HepG2 (cell line): ENCODE measurements around the gene LSR. TPM values are rescaled to one million over a fixed set of nuclear protein-coding genes. Genes with fewer than 3 reads are reported as not detected.

Source experiments
- ATAC-seq: fragments of 200-7000 bp; cut with Tn5 transposase; 3 replicates; pipeline ENCODE4 v1.9.1; 2020; ENCODE audit warnings: mild to moderate bottlenecking, moderate library complexity
- BruUV-seq: library from RNA; stranded (reverse); fragments of 400-500 nt; replicated peaks from 2 replicates; lab custom pipeline; 2021; lab: Mats Ljungman, UMichigan
- CTCF ChIA-PET: fragments of 300-600 bp; formaldehyde crosslinking; extraction: SDS; loops from one replicate; lab custom pipeline; 2021; ENCODE audit warnings: low total read pairs, inconsistent platforms, low intra/inter-chr PET ratio; lab: Yijun Ruan, JAX
- POLR2A ChIA-PET: fragments of 350-600 bp; sonication (Branson Sonifier 250); formaldehyde crosslinking; loops from one replicate; lab custom pipeline; 2020; ENCODE audit warnings: antibody characterized with exemption, inconsistent platforms; lab: Yijun Ruan, JAX
- DNase-seq: peaks from one replicate; pipeline ENCODE4 v3.0.0-alpha.2; 2015; ENCODE audit warnings: low spot score
- FAIRE-seq: peaks from 3 replicates; lab custom pipeline; 2011; peaks lifted over from hg19 to GRCh38; lab: Jason Lieb, UNC
- H2AFZ ChIP-seq: one replicate; pipeline ENCODE4 v1.6.1; 2011; ENCODE audit warnings: low read length, inconsistent platforms
- H3K27ac ChIP-seq: fragments of 300-600 bp; 3 replicates; pipeline ENCODE4 v1.8.0; 2011; ENCODE audit warnings: mixed run types, mild to moderate bottlenecking, mixed read lengths, low read length, inconsistent platforms; ENCODE audit not compliant: insufficient read depth; ENCODE audit errors: extremely low read length
- H3K27me3 ChIP-seq, 2 experiments: fragments of 200-600 bp in 1 of 2; 2 replicates in 1 of 2; 3 replicates in 1 of 2; pipeline versions ENCODE4 v1.6.0 to v1.8.0; 2011; ENCODE audit warnings: low read length in 2 of 2, mild to moderate bottlenecking in 2 of 2, moderate library complexity in 2 of 2, inconsistent platforms in 1 of 2; ENCODE audit not compliant: insufficient read depth in 2 of 2, control insufficient read depth in 1 of 2
- H3K36me3 ChIP-seq, 2 experiments: fragments of 200-600 bp in 1 of 2; replicated peaks in 1 of 2; 2 replicates in 1 of 2; 3 replicates in 1 of 2; pipeline versions ENCODE4 v1.5.1 to v1.8.0; 2011; ENCODE audit warnings: low read length in 2 of 2, inconsistent platforms in 1 of 2; ENCODE audit not compliant: insufficient read depth in 2 of 2, control insufficient read depth in 1 of 2
- H3K4me1 ChIP-seq: 2 replicates; pipeline ENCODE4 v1.5.1; 2012; ENCODE audit warnings: low read length, inconsistent platforms; ENCODE audit not compliant: insufficient read depth
- H3K4me2 ChIP-seq: 2 replicates; pipeline ENCODE4 v1.6.0; 2011; ENCODE audit warnings: low read depth, low read length, inconsistent platforms
- H3K4me3 ChIP-seq, 3 experiments: fragments of 200-600 bp in 1 of 3; sonication (generic), shearing (Covaris generic) in 1 of 3; replicated peaks in 1 of 3; 2 replicates each; pipeline ENCODE4 v1.5.1; 2011 to 2016; ENCODE audit warnings: low read length in 3 of 3, inconsistent platforms in 2 of 3, low read depth in 2 of 3, mild to moderate bottlenecking in 2 of 3, control low read depth in 1 of 3, mixed read lengths in 1 of 3; ENCODE audit not compliant: insufficient read depth in 1 of 3
- H3K79me2 ChIP-seq: one replicate; pipeline ENCODE4 v1.6.1; 2011; ENCODE audit warnings: low read length, inconsistent platforms; ENCODE audit not compliant: insufficient read depth
- H3K9ac ChIP-seq: 2 replicates; pipeline ENCODE4 v1.6.0; 2011; ENCODE audit warnings: mild to moderate bottlenecking, low read depth, low read length, inconsistent platforms; ENCODE audit not compliant: insufficient read depth
- H3K9me3 ChIP-seq: 2 replicates; pipeline ENCODE4 v1.5.1; 2012; ENCODE audit warnings: mild to moderate bottlenecking, low read length
- H4K20me1 ChIP-seq: 2 replicates; pipeline ENCODE4 v1.6.0; 2011; ENCODE audit warnings: inconsistent platforms, mild to moderate bottlenecking, low read length, moderate library complexity; ENCODE audit not compliant: insufficient read depth
- CREB1 ChIP-seq, 2 experiments: fragments of 450-650 bp in 1 of 2; IDR thresholded peaks; 2 replicates each; pipeline ENCODE4 v1.6.1; 2016 to 2017; ENCODE audit warnings: control low read depth in 1 of 2, mild to moderate bottlenecking in 1 of 2, missing compliant biosample characterization in 1 of 2, missing genetic modification characterization in 1 of 2
- HNF4A ChIP-seq: sonication (generic); formaldehyde crosslinking; IDR thresholded peaks from 2 replicates; pipeline ENCODE4 v1.4.0; 2020; ENCODE audit warnings: missing genetic modification reagents
- NR2C2 ChIP-seq: sonication (generic); formaldehyde crosslinking; IDR thresholded peaks from 2 replicates; pipeline ENCODE4 v1.4.0; 2020; ENCODE audit warnings: missing genetic modification reagents, mild to moderate bottlenecking, moderate library complexity, borderline replicate concordance
- NR2F1 ChIP-seq, 2 experiments: fragments of 450-650 bp in 1 of 2; formaldehyde crosslinking in 1 of 2; IDR thresholded peaks; 2 replicates each; pipeline versions ENCODE4 v1.5.0 to v1.6.1; 2016 to 2020; ENCODE audit warnings: mild to moderate bottlenecking in 1 of 2, missing compliant biosample characterization in 1 of 2, missing genetic modification reagents in 1 of 2, moderate library complexity in 1 of 2
- NR2F6 ChIP-seq, 2 experiments: IDR thresholded peaks; 2 replicates each; pipeline ENCODE4 v1.6.1; 2016; ENCODE audit warnings: antibody characterized with exemption in 1 of 2, mild to moderate bottlenecking in 1 of 2
- SIX1 ChIP-seq: sonication (generic); formaldehyde crosslinking; IDR thresholded peaks from 2 replicates; pipeline ENCODE4 v1.4.0; 2020; ENCODE audit warnings: missing genetic modification reagents, borderline replicate concordance
- SIX4 ChIP-seq: sonication (generic); formaldehyde crosslinking; IDR thresholded peaks from 2 replicates; pipeline ENCODE4 v1.4.0; 2020; ENCODE audit warnings: missing genetic modification reagents
- WGBS: methylation state at CpG from one replicate; pipeline ENCODE4 v1.1.6; 2017; ENCODE audit warnings: low lambda C conversion rate; 5-methylcytosine and 5-hydroxymethylcytosine counted together
- in situ Hi-C: cut with HindIII; loops from 2 replicates; pipeline ENCODE4 v1.10.0; 2017; ENCODE audit warnings: low pct_unique_long_range_greater_than_20kb; ENCODE audit not compliant: extremely low pct_ligation_motif_present
- intact Hi-C: fragments of 100-400 bp; cut with micrococcal nuclease; formaldehyde crosslinking; loops from one replicate; pipeline ENCODE4 v1.10.0; 2022; ENCODE audit not compliant: unreplicated experiment
- polyA plus RNA-seq, 8 experiments: library from polyadenylated mRNA; depleted of rRNA in 3 of 8; stranded (reverse) in 7 of 8; unstranded in 1 of 8; fragments of >200 nt; fragmentation: Illumina TruSeq in 4 of 8; extraction: Trizol in 4 of 8; gene quantifications; 2 replicates each; pipeline versions ENCODE4 v1.2.1 to v1.2.3, GENCODE V29; 2011 to 2016; ENCODE audit warnings: low read depth in 4 of 8, missing spikeins in 1 of 8, mixed read lengths in 1 of 8; ENCODE audit not compliant: insufficient read depth in 1 of 8
- total RNA-seq, 5 experiments: library from RNA; depleted of rRNA; stranded (reverse); fragments of >200 nt; fragmentation: Illumina TruSeq; extraction: Trizol; gene quantifications; 2 replicates each; pipeline ENCODE4 v1.2.3, GENCODE V29; 2016; ENCODE audit warnings: low read depth in 1 of 5
- TF ChIP-seq, protein P1 (sequence below): sonication (generic); formaldehyde crosslinking; IDR thresholded peaks from 2 replicates; pipeline ENCODE4 v1.8.0; 2022; ENCODE audit warnings: missing genetic modification reagents, mild to moderate bottlenecking, borderline replicate concordance
- TF ChIP-seq, protein P2 (sequence below): sonication (generic); formaldehyde crosslinking; IDR thresholded peaks from 2 replicates; pipeline ENCODE4 v1.5.1; 2020; ENCODE audit warnings: missing genetic modification reagents, mild to moderate bottlenecking, borderline replicate concordance
- TF ChIP-seq, protein P3 (sequence below): IDR thresholded peaks from 2 replicates; pipeline ENCODE4 v1.6.1; 2016; ENCODE audit warnings: mild to moderate bottlenecking, missing biosample characterization, missing genetic modification reagents

LSR gene
- total and polyA plus RNA-seq, 2 of the 13 experiments (the other 11 are each of a cell fraction or from before 2014, with no cell fraction given): 29.2 to 79.2 TPM

DNA sequence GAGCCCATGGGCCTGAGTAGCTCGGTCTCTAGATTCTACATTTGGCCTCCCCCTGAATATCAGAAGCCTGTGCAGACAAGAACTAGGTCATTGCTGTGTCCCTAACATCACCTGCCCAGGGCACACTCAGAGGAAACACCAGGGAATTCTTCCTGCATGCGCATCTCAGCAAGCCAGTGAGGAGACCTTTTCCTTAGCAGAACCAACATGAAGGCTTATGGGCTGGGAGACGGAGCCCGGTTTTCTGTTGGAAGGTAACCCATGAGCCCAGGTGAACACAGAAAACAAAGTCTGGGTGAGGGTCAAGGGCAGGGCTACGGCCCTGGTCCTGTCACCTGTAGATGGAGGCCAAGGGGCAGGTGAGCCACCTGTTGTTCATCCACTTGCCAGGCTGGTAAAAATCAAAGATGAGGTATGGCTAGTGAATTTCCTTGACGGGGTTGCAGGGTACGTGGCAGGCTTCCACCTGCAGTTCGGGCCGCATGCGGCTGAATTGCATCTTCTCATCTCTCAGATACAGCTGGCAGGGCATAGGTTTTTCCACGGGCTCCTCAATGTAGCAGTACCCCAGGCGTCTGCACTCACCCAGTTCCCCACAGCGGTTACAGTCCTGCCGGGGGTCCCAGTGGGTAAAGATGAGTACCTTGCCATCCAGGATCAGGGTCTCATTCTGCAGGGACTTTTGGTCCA lies 16.7 kb upstream of the LSR start (continued):
- TF ChIP-seq, protein P1, sequence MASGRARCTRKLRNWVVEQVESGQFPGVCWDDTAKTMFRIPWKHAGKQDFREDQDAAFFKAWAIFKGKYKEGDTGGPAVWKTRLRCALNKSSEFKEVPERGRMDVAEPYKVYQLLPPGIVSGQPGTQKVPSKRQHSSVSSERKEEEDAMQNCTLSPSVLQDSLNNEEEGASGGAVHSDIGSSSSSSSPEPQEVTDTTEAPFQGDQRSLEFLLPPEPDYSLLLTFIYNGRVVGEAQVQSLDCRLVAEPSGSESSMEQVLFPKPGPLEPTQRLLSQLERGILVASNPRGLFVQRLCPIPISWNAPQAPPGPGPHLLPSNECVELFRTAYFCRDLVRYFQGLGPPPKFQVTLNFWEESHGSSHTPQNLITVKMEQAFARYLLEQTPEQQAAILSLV: no peak

DNA sequence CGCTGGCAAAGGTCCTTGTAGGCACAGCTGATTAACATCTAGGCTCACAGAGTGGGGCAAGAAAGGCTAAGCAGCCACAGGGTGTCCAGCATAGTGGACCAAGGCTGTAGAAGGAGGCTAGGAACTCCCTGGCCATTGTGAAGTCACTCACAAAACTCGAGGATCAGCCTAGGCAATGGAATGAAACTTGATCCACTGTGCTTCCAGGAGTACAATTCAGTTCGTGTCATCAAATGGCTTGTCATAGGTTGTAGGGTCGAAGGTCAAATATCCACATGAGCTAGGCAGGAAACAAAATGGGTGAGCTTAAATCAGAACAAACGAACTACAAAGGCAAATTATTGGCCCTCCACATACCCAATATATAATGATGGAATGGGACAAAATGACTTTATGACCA lies 15.9 kb upstream of the LSR start:
- H3K4me2 ChIP-seq: no peak overlapping the region
- in situ Hi-C loops: no loop called here
- FAIRE-seq: no peak
- peak; percentile 42; the same call in 1 of the 2 replicates for TF ChIP-seq NR2F6 (IDR thresholded peaks at IDR 0.05)
- peak; percentile 56 for TF ChIP-seq NR2F6 (CRISPR knock-in tag; IDR thresholded peaks at IDR 0.05)
- TF ChIP-seq NR2C2 (CRISPR knock-in tag): peak; percentile 40; the same call in 1 of the 2 replicates
- peak; percentile 77; the same call in 1 of the 2 replicates for TF ChIP-seq SIX1 (CRISPR knock-in tag)
- 0 out of 4 replicates have a peak, but pooled peaks have one; percentile 30 to 32 for TF ChIP-seq NR2F1 (CRISPR knock-in tag; IDR thresholded peaks at IDR 0.05)
- TF ChIP-seq, protein P2, sequence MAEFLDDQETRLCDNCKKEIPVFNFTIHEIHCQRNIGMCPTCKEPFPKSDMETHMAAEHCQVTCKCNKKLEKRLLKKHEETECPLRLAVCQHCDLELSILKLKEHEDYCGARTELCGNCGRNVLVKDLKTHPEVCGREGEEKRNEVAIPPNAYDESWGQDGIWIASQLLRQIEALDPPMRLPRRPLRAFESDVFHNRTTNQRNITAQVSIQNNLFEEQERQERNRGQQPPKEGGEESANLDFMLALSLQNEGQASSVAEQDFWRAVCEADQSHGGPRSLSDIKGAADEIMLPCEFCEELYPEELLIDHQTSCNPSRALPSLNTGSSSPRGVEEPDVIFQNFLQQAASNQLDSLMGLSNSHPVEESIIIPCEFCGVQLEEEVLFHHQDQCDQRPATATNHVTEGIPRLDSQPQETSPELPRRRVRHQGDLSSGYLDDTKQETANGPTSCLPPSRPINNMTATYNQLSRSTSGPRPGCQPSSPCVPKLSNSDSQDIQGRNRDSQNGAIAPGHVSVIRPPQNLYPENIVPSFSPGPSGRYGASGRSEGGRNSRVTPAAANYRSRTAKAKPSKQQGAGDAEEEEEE (CRISPR knock-in tag): no peak
- peak; percentile 53 for TF ChIP-seq CREB1 (IDR thresholded peaks at IDR 0.05)
- no peak for TF ChIP-seq CREB1 (CRISPR knock-in tag; IDR thresholded peaks at IDR 0.05)
- TF ChIP-seq, protein P3, sequence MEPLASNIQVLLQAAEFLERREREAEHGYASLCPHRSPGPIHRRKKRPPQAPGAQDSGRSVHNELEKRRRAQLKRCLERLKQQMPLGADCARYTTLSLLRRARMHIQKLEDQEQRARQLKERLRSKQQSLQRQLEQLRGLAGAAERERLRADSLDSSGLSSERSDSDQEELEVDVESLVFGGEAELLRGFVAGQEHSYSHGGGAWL (CRISPR knock-in tag): no peak
- 0 out of 2 replicates have a peak, but pooled peaks have one; percentile 45 for TF ChIP-seq SIX4 (CRISPR knock-in tag)
- 0 out of 2 replicates have a peak, but pooled peaks have one; percentile 18 for TF ChIP-seq HNF4A (CRISPR knock-in tag)
- TF ChIP-seq, all 625 proteins: peak for 7
- H3K36me3 ChIP-seq: no peaks in the 10 kb centered on the region
- no peak overlapping the region for H3K27ac ChIP-seq
- no peaks in the 10 kb centered on the region for H3K79me2 ChIP-seq
- no peaks in the 10 kb centered on the region for H4K20me1 ChIP-seq
- ATAC-seq: no peak
- DNase-seq: peak; percentile 21
- intact Hi-C loops: no loop called here
- no peak overlapping the region for H2AFZ ChIP-seq
- H3K9me3 ChIP-seq: no peaks in the 10 kb centered on the region
- H3K4me1 ChIP-seq: peaks cover 8% of the 10 kb centered on the region; the same call in 1 of the 2 replicates
- H3K9ac ChIP-seq: no peak overlapping the region
- no peak overlapping the region for H3K4me3 ChIP-seq
- BruUV-seq: no TSS peak
- CTCF ChIA-PET: no interaction called here
- no peaks in the 10 kb centered on the region for H3K27me3 ChIP-seq
- WGBS: 16% methylated on average over 5 of the region's 5 CpGs
- POLR2A ChIA-PET: no interaction called here
